ENCODE measurements around the gene UGT1A9. TPM values are rescaled to one million over a fixed set of nuclear protein-coding genes. Genes with fewer than 3 reads are reported as not detected.

UGT1A9 gene
- total RNA-seq, 1 donor = not detected

- no peak for DNase-seq (ENCODE audit: low read depth)
- no peak overlapping the region for H3K4me3 ChIP-seq (ENCODE audit: low read depth, low read length)
- no peak for TF ChIP-seq CTCF (IDR thresholded peaks at IDR 0.05; ENCODE audit: insufficient read depth, low read depth, low read length)
Measured at GRCh38 chr2:233679196-233679595, 7.5 kb downstream of the UGT1A9 start.

GRCh38 chr2:233680361-233681045, 8.8 kb downstream of the UGT1A9 start:
- no peak for TF ChIP-seq CTCF (IDR thresholded peaks at IDR 0.05; ENCODE audit: insufficient read depth, low read depth, low read length)
- DNase-seq (ENCODE audit: low read depth) = no peak
- no peak overlapping the region for H3K4me3 ChIP-seq (ENCODE audit: low read depth, low read length)

GRCh38 chr2:233681521-233682099, 9.9 kb downstream of the UGT1A9 start, which contains the start of gene UGT1A7:
Gene UGT1A7, plus strand, starts transcription at chr2:233681901. Its CDS starts 37 bp downstream, at chr2:233681938.
- DNase-seq (ENCODE audit: low read depth) = no peak
- TF ChIP-seq CTCF (IDR thresholded peaks at IDR 0.05; ENCODE audit: insufficient read depth, low read depth, low read length) = no peak
- no peak within 1 kb of the TSS for H3K4me3 ChIP-seq (ENCODE audit: low read depth, low read length)

GRCh38 chr2:233684640-233685039, 12.9 kb downstream of the UGT1A9 start:
- TF ChIP-seq CTCF (IDR thresholded peaks at IDR 0.05; ENCODE audit: insufficient read depth, low read depth, low read length) = no peak
- no peak for DNase-seq (ENCODE audit: low read depth)
- H3K4me3 ChIP-seq (ENCODE audit: low read depth, low read length) = no peak overlapping the region

- no peak for TF ChIP-seq CTCF (IDR thresholded peaks at IDR 0.05; ENCODE audit: insufficient read depth, low read depth, low read length)
- no peak overlapping the region for H3K4me3 ChIP-seq (ENCODE audit: low read depth, low read length)
- no peak for DNase-seq (ENCODE audit: low read depth)
Measured at GRCh38 chr2:233686928-233687327, 15.2 kb downstream of the UGT1A9 start.

GRCh38 chr2:233688341-233688740, 16.6 kb downstream of the UGT1A9 start:
- DNase-seq (ENCODE audit: low read depth) = no peak
- no peak for TF ChIP-seq CTCF (IDR thresholded peaks at IDR 0.05; ENCODE audit: insufficient read depth, low read depth, low read length)
- H3K4me3 ChIP-seq (ENCODE audit: low read depth, low read length) = no peak overlapping the region
